ENCODE measurements around the gene MDFI. TPM values are rescaled to one million over a fixed set of nuclear protein-coding genes. Genes with fewer than 3 reads are reported as not detected.

Gene MDFI
- polyA plus RNA-seq, 1 experiment: not detected

DNA sequence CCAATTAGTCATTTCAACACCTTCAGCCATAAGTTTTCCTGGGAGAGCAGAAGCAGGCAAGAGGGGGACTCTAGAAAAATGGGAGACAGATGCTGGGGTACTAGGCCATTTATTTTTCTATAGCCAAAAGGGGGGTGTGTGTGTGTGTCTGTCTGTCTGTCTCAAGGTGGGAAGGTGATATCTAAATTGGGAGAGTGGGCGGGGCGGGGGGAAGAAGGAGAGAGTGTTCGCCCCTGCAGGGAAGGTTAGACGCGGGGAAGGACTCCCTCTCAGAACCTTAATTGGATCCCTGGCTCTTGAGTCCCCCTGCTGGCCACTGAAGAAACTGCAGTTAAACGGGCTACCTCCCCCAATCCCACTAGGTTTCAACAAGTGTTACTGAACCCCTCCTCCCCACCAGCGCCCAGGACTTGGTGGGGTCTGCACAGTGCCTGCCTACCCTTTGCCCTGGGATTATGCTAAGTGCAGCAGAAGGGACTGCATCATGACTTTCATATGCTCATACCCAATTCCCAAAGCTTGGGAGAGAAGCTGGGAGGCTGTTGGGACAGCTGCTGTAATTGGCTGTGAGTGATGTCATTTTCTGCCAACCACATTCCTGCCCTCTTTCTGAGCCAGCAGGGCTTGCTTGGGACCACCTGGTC lies 46.3 kb upstream of the MDFI start:
- TF ChIP-seq, protein P1, sequence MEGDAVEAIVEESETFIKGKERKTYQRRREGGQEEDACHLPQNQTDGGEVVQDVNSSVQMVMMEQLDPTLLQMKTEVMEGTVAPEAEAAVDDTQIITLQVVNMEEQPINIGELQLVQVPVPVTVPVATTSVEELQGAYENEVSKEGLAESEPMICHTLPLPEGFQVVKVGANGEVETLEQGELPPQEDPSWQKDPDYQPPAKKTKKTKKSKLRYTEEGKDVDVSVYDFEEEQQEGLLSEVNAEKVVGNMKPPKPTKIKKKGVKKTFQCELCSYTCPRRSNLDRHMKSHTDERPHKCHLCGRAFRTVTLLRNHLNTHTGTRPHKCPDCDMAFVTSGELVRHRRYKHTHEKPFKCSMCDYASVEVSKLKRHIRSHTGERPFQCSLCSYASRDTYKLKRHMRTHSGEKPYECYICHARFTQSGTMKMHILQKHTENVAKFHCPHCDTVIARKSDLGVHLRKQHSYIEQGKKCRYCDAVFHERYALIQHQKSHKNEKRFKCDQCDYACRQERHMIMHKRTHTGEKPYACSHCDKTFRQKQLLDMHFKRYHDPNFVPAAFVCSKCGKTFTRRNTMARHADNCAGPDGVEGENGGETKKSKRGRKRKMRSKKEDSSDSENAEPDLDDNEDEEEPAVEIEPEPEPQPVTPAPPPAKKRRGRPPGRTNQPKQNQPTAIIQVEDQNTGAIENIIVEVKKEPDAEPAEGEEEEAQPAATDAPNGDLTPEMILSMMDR (IDR thresholded peaks at IDR 0.05; ENCODE audit: insufficient read depth, low read depth, low read length): peak; percentile 90
- Histone ChIP-seq H3K4me3 (ENCODE audit: low read depth, low read length) (no peak overlapping the region), H3K36me3 (ENCODE audit: control insufficient read depth, insufficient read depth, low read length) (peaks cover 31% of the 10 kb centered on the region), H3K27me3 (ENCODE audit: control insufficient read depth, insufficient read depth, low read length) (no peaks in the 10 kb centered on the region)
- ChIA-PET CTCF (interaction anchor here (0.6 to 8.0 kb wide), 19 partner anchors 9 to 224 kb away, joined by 3 to 98 read pairs (median 4); no protein-coding TSS in a partner anchor), POLR2A (no interaction called here)
- no peak for DNase-seq (ENCODE audit: low read depth)

DNA sequence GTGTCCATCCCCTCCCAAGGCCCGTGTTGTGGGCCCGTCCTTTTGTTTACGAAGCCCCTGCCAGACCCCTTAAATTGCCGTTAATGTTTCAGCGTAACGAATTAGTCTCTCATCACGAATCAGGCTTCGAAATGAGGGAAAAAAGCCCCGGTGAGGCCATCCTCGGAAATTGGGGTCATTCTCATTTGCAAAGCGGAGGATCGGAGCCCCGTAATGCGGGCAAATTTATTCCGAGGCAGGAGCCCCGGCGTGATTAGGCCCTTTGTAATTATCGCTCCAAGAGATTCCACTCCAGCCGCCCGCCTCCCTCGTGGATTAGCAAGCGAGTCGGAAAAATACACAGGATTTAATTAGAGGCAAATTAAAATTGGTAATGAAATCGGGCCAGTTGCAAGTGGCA lies 44.9 kb upstream of the MDFI start:
- no peak overlapping the region for H3K4me3 ChIP-seq (ENCODE audit: low read depth, low read length)
- CTCF ChIA-PET: interaction anchor here (2.2 to 8.2 kb wide), 4 partner anchors 13 to 225 kb away, joined by 13 to 98 read pairs (median 54); no protein-coding TSS in a partner anchor
- no peaks in the 10 kb centered on the region for H3K27me3 ChIP-seq (ENCODE audit: control insufficient read depth, insufficient read depth, low read length)
- TF ChIP-seq, protein P1 (IDR thresholded peaks at IDR 0.05; ENCODE audit: insufficient read depth, low read depth, low read length): no peak
- H3K36me3 ChIP-seq (ENCODE audit: control insufficient read depth, insufficient read depth, low read length): peaks cover 34% of the 10 kb centered on the region
- DNase-seq (ENCODE audit: low read depth): no peak
- POLR2A ChIA-PET: no interaction called here

DNA sequence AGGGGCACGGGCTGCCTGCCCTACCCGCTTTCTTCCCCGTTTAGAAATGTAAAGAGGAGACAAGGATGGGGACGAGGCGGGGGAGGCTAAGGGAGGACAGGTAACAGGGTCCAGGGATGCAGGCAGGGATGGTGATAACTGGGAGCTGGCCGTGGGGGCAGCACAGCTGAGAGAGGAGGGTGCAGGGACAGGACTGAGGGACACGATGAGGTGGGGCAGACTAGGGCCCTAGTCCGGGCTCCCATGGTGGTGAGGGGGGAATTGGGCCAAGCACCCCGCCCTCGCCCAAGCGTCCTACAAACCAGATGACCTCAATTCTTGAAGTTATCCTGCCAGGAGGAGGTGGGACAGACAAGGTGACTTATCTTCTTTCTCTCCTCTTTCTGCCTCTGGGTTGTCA lies 44.4 kb upstream of the MDFI start:
- Histone ChIP-seq H3K4me3 (ENCODE audit: low read depth, low read length) (no peak overlapping the region), H3K36me3 (ENCODE audit: control insufficient read depth, insufficient read depth, low read length) (peaks cover 33% of the 10 kb centered on the region), H3K27me3 (ENCODE audit: control insufficient read depth, insufficient read depth, low read length) (no peaks in the 10 kb centered on the region)
- DNase-seq (ENCODE audit: low read depth): no peak
- TF ChIP-seq, protein P1 (IDR thresholded peaks at IDR 0.05; ENCODE audit: insufficient read depth, low read depth, low read length): no peak
- ChIA-PET POLR2A (interaction anchor here (0.6 kb wide), 1 partner anchor 44 kb away, joined by 4 read pairs; no protein-coding TSS in a partner anchor), CTCF (interaction anchor here (0.6 to 8.2 kb wide), 13 partner anchors 9 to 226 kb away, joined by 3 to 98 read pairs (median 9); partner anchors contain the start of gene TOMM6)

- DNase-seq (ENCODE audit: low read depth): peak; percentile 85
- H3K4me3 ChIP-seq (ENCODE audit: low read depth, low read length): no peak overlapping the region
- TF ChIP-seq, protein P1 (IDR thresholded peaks at IDR 0.05; ENCODE audit: insufficient read depth, low read depth, low read length): no peak
- H3K36me3 ChIP-seq (ENCODE audit: control insufficient read depth, insufficient read depth, low read length): peaks cover 33% of the 10 kb centered on the region
- ChIA-PET CTCF (interaction anchor here (0.6 to 8.2 kb wide), 18 partner anchors 8 to 576 kb away, joined by 3 to 98 read pairs (median 5); partner anchors contain the start of gene TOMM6), POLR2A (interaction anchor here (0.6 kb wide), 2 partner anchors 44 to 104 kb away, joined by 4 to 5 read pairs; no protein-coding TSS in a partner anchor)
- H3K27me3 ChIP-seq (ENCODE audit: control insufficient read depth, insufficient read depth, low read length): no peaks in the 10 kb centered on the region
Measured at GRCh38 chr6:41594326-41594725, 43.9 kb upstream of the MDFI start.

DNA sequence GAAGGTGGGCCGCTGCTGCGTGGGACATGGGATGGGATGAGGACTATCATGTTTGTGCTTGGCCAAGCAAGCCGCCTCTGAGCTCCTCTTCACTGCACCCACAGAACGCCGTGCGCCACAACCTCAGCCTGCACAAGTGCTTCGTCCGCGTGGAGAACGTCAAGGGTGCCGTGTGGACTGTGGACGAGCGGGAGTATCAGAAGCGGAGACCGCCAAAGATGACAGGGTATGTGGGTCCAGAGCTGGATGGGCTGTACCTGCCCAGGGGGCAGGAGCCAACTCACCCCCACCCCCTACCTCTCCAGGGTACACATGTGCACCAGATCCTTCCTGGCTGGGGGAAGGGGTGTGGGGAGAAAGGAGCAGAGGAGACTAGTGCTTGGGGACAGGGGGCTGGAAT lies 43.5 kb upstream of the MDFI start:
- CTCF ChIA-PET: interaction anchor here (0.6 to 8.2 kb wide), 18 partner anchors 8 to 576 kb away, joined by 3 to 98 read pairs (median 5); partner anchors contain the start of gene TOMM6
- DNase-seq (ENCODE audit: low read depth): no peak
- POLR2A ChIA-PET: interaction anchor here (0.6 kb wide), 2 partner anchors 17 to 104 kb away, joined by 3 to 5 read pairs; no protein-coding TSS in a partner anchor
- no peaks in the 10 kb centered on the region for H3K27me3 ChIP-seq (ENCODE audit: control insufficient read depth, insufficient read depth, low read length)
- TF ChIP-seq, protein P1 (IDR thresholded peaks at IDR 0.05; ENCODE audit: insufficient read depth, low read depth, low read length): no peak
- peaks cover 32% of the 10 kb centered on the region for H3K36me3 ChIP-seq (ENCODE audit: control insufficient read depth, insufficient read depth, low read length)
- no peak overlapping the region for H3K4me3 ChIP-seq (ENCODE audit: low read depth, low read length)
